CD4-positive, alpha-beta T cell treated with Interleukin-21 for 1 hour (primary cell): ENCODE measurements around the gene GP5.

Source experiments
- DNase-seq: peaks from one replicate; pipeline ENCODE4 v3.0.0-alpha.2; 2020

The GP5 gene

DNA sequence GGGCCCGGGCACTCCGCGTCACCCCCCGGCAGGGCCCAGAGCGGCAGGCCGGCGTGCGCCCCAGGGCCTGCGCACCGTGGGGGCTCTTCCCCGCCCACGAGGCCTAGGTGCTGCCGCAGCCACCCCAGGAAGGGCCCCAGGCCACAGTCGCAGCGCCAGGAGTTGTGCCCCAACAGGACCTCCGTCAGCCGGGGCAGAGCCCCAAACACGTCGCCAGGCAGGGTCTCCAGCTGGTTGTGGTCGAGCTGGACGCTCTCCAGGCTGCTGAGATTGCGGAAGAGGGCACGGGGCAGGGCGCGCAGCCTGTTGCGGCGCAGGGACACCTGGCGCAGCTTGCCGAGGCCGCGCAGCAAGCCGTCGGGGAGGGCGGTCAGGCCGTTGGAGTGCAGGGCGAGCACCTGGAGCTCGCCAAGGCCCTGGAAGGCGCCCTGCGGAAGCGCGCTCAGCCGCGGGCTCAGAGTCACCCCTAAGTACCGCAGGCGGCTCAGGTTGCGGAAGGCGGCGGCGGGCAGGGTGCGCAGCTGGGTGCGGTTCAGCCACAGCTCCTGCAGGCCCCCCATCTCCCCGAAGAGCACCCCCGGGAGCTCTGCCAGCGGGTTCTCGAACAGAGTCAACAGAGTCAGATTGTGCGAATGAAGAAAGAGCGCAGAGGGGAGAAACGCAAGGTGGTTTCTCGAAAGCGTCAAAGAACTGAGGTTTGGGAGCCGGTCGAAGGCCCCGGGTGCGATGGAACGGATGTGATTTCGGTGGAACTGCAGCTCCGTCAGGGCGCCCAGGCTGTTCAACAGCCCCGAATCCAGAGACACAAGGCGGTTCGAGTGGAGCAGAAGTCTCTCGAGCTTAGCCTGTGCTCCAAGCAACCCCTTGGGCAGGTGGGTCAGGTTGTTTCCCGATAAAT is 2.0 kb downstream of the GP5 start:
- peak; percentile 30 for DNase-seq

- DNase-seq, result no peak
These were observed 2.6 kb downstream of the GP5 start for GRCh38 chr3:194396539-194396858.

DNA sequence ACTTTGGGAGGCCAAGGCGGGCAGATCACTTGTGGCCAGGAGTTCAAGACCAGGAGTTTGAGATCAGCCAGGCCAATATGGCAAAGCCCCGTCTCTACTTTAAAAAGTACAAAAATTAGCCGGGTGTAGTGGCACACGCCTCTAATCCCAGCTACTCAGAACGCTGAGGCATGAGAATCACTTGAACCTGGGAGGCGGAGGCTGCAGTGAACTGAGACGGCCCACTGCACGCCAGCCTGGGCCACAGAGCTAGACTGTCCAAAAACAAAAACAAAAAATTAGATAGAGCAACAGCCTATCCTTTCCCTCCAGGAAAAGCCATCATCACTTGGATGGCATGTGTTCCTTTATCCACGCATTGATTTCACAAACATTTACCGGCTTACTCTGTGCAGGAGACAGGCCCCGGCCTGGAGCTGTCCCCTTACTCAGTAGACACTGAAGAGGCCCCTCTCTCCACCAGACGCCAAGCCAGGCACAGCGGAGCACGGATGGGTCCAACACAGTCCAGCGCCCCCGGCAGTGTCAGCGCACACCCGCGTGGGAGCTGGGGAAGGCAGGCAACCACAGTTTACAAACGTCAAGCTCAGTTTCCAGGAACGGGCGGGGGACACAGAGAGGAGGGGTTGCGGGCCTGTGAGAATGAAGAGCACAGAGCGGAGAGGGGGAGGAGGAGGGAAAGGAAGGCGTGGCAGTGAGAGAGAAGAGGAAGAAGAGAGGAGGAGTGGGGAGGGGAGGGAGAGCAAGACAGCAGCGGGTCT is 3.1 kb downstream of the GP5 start:
- peak; percentile 73 for DNase-seq

GRCh38 chr3:194395212-194395611 is 3.9 kb downstream of the GP5 start:
- DNase-seq, result no peak

- DNase-seq, result no peak
These were observed 6.5 kb downstream of the GP5 start for GRCh38 chr3:194392576-194392975.

- DNase-seq, result no peak
These were observed 8.2 kb downstream of the GP5 start for GRCh38 chr3:194390835-194391234.

DNA sequence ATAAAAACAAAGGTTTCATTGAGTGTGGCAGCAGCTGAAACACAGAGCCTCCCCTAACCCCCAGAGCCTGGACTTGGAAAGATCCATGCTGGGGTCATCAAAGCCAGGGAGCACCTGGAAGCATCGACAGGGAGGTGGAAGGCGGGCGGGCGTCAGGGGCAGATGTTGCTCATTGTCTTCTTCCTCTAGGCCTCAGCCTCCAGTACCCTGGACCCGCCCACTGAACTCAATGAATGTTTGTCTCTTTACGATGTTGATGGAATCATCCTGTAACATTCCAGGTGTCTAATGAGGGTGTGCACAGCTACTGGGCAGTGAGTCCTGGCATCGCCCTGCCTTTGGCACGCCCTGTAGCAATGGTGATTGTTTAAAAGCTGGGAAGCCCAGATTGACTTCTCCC is 9.8 kb downstream of the GP5 start:
- DNase-seq, result no peak

DNA sequence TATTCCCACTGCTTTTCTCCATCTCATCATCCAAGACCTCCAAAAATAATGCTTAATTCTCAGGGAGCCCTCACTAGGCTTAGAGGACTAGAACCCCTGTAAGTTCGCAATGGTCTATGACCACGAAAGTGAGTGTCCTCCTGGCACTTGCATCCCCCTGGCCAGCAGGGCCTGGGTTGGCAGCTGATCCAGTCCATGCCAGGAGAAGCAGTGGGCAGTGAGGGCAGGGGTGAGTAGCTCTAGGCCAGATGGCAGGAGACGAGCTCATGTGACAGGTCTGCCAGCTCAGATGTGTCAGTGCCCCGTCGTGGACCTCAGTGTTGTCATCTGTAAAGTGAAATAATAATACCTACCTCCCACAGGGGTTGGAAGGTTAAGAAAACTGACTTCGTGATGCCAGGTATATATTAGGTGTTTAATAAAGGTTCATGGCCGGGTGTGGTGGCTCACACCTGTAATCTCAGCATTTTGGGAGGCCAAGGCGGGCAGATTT is 11.1 kb downstream of the GP5 start:
- DNase-seq, result no peak

DNA sequence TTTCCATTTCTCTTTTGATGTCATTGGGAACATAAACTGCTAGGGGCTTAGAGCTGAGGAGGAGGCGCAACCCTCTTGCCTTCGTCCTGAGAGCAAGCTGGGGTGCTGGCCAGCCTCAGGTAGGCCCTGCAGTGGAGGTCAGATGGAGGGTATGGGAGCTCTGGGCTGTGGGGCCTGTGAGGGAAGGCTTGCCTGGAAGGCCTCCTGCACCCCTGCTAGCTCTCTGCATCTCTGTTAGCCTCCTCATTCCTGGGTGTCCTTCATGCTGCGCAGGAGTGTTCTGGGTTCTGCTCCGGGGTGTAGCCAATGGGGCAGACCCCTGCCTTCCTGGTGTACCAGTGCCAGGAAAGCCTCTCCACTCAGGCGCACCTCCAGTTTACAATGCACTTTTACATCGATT is 11.8 kb downstream of the GP5 start:
- no peak for DNase-seq

- no peak for DNase-seq
These were observed 12.4 kb downstream of the GP5 start for GRCh38 chr3:194386648-194387047.

GRCh38 chr3:194386066-194386465 is 13.0 kb downstream of the GP5 start:
- no peak for DNase-seq

DNA sequence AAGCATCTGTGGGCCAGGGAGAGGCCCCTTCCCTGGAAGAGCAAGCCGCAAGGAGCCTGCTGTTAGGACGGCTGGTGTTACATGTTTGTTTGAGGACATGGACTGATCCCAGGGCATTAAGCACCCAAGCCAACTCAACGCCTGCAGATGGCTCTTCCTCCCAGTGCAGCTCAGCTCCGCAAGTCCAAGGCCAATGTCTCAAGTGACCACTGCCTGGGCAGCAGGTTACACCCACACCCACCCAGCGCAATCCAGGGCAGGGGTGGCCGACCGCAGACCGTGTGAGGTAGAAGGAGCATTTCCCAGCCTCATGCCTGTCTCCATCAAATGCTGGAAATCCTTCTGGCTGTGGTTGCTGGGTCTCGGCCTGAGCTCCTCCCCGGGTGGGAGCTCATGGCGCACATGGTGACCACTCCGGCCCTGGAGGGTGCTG is 14.5 kb downstream of the GP5 start:
- no peak for DNase-seq

- DNase-seq, result no peak
These were observed 14.9 kb downstream of the GP5 start for GRCh38 chr3:194384156-194384555.

DNA sequence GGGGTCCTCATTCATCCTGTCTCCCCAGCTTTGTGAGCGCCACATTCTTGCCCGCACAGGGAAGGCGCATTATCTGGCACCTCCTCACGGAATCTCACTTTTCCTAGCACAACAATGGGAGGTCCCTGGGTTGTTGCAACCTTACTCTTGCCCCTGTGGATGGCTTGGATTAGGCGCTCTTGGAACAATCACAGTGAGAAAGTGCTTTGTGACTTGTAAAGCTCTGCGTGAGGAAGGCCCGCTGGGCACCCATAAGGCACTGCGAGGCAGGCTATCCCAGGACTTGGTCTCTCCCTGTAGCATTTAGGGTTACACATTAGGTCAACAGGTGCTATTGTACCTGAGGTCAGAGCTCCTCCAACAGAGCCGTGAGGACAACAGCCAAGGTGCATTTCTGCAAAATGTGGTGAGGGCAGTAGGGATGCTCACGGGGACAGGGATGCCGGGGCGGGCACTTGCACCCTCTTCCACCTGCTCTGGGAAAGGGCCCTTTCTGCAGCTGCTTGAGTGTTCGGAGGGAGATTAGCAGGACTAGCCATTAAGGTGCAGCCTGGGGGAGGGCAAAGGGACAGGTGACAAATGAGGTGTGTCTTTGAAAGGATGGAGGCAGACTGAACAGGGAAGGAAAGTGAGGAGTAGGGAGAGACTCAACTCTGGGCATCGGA is 15.7 kb downstream of the GP5 start:
- DNase-seq, result no peak

GRCh38 chr3:194382892-194383223 is 16.2 kb downstream of the GP5 start:
- DNase-seq, result no peak

DNA sequence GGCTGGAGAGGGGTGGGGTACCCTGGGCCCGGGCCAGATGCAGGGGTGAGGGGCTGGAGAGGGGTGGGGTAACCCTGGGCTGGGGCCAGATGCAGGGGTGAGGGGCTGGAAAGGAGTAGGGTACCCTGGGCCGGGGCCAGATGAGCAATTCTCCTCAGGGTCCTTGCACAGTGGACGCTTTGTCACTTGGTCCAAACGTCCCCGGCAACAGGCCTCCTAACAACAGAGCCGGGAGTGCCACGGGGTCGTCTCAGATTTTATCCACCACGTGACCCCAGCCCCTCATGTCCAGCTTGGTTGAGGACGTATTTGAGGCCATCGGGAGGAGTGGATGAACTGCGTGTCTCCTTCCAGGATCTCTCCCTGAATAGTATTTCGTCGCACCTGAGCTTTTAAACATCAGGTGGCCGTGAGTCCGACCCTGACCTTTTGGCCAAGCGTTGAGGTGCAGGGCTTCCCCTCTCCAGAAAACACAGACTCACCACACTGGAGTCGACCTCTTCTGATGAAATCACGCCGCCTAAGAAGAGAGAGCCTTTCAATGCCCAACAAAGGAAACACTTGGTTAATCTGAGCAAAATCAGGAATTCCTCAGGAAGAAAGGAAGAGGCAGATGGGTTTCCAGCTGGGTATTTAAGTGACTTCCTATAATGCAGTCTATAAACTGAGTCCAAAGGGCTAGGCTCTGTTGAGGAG is 16.7 kb downstream of the GP5 start:
- DNase-seq, result no peak

DNA sequence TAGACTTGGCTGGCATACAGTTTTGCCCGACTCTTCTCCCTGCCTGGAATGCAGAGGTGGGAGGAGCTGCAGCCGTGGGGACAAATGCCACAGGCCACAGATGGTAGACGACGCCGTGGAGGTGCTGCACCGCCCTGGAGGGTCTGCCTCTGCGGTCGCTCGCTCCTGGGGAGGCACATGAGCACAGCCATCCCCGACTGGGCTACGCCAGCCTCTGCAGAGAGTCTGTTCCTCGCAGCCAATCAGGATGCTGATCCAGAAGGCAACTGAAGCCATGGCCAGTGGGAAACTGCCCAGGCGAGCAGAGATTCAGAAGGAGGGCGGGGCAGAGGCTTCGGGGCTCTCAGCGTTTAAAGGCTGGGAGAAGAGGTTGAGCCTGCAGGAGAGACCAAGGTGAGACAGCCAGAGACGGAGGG is 17.6 kb downstream of the GP5 start:
- no peak for DNase-seq

DNA sequence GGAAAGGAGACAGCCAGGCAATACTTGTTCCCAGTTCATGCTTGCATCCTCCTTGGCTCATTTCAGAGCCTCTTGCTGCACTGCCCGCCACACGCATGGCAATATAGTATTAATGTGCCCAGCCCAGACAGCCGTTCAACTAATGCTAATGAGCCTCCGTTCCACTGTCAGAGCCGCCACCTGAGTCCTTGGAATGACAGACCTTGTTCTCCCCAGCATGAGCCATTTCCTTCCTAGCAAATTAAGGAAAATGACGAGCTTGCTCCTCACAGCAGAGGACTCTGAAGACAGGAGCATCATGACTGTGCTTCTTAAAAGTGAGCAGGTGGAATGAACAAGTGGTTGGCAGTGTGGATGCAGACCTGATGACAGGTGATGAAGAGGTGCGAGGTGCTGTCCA is 18.7 kb downstream of the GP5 start:
- DNase-seq, result no peak

GRCh38 chr3:194379651-194380050 is 19.4 kb downstream of the GP5 start:
- DNase-seq, result no peak

DNA sequence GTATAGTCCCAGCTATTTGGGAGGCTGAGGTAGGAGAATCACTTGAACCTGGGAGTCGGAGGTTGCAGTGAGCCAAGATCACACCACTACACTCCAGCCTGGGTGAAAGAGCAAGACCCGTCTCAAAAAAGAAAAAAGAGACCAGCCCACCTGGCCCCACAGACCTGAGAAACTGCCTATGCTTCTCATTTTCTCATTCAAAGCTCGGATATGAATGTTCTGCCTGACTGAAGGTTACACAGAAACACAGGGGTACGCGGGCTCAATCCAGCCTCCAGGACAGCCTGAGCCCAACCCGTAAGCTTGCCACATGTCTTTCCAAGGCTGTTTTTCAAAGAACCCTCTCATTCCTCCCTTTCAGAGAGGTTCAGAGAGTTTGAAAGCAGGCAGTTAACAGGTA is 19.8 kb downstream of the GP5 start:
- DNase-seq, result no peak

DNA sequence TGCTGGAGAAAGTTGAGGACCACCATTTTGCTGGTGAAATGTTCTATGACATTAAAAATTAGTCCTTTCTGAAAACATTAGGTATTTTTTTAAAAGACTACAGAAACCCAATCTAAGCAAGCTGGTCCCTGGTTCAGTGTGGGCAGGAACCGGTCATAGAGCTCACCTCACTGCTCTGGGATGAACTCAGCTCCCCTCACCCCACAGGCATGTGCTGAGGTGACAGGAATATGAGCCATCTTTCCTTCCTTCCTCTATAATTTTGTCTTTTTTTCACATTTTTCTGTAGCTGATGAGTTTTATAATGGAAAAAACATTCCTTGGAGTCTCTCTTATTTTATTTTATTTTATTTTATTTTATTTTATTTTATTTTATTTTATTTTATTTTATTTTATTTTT is 21.4 kb downstream of the GP5 start:
- no peak for DNase-seq

DNA sequence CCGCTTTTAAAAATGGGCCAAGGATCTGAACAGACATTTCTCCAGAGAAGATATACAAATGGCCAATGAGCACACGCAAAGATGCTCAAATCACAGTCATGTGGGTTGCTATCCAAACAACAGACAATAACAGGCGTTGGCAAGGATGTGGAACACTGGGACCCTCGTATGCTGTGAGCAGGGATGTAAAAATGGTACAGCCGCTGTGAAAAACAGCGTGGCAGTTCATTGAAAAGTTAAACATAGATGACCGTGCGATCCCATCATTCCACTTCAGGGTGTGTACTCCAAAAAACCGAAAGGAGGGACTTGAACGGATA is 22.9 kb downstream of the GP5 start:
- no peak for DNase-seq

DNA sequence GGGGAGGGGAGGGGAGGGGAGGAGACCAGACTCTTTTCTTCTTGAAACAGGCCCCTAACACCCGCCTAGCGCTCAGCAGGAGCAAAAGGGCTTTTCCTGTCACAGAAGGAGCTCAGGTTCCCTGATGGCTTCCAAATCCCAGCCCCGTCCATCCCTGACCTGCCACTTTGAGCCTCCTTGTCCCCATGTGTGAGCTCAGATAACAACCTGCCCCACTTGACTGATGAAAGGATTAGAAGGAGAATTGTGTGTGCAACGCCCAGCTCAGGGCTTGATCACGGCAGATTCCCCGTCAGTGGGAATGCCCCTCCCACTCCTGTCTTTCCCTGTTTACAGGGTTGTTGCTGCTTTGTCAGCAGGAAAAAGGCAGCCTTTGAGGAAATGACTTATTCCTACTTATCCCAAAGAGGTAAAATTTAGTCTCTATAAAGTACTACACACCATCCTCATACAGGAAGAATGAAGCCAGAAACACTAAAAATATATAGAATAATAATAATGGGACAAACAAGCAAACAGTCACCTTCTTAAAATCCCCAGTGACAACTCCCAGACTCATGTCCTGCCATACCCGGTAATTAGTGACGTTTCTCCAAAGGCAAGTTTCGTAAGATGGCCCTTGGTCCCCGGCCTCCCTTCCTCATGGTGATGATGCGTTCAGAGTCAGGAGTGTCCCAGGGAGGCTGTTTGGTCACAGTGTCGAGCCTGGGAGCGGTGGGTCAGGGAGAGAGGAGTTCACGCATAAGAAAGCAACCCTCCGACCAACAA is 23.4 kb downstream of the GP5 start:
- DNase-seq, result no peak
